Fibroblast of lung (primary cell): ENCODE results near the gene UBA5.

Experiments
- EZH2 ChIP-seq: IDR thresholded peaks from 2 replicates; pipeline ENCODE4 v1.5.1; 2012; ENCODE audit warnings: low read length, control low read depth, mild to moderate bottlenecking; ENCODE audit errors: missing control alignments
- TF ChIP-seq, protein P1 (sequence below), 2 donors: IDR thresholded peaks in 1 of 2; conservative IDR thresholded peaks in 1 of 2; 1 replicate in 1 of 2; 2 replicates in 1 of 2; pipeline ENCODE4 v1.5.1; 2011 to 2012; ENCODE audit warnings: low read length in 2 of 2, control low read depth in 1 of 2, inconsistent platforms in 1 of 2, low read depth in 1 of 2, mild to moderate bottlenecking in 1 of 2

DNA sequence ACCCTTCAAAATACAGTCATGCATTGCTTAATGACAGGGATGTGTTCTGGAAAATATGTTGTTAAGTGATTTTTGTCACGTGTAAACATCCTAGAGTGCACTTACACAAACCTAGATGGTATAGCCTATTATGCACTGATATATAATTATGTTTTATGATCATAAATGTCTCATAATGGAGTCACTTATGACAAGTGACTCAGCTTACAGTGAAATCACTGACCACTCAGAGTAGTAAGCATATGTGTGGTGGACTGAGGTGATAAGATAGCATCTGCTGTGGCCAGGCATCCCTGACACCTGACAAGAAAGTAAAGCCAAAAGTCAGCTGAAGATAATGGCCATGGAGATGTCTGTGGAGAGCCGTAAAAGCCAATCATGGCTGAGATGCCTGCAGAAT, 5.9 kb upstream of the UBA5 start:
- TF ChIP-seq, protein P1, sequence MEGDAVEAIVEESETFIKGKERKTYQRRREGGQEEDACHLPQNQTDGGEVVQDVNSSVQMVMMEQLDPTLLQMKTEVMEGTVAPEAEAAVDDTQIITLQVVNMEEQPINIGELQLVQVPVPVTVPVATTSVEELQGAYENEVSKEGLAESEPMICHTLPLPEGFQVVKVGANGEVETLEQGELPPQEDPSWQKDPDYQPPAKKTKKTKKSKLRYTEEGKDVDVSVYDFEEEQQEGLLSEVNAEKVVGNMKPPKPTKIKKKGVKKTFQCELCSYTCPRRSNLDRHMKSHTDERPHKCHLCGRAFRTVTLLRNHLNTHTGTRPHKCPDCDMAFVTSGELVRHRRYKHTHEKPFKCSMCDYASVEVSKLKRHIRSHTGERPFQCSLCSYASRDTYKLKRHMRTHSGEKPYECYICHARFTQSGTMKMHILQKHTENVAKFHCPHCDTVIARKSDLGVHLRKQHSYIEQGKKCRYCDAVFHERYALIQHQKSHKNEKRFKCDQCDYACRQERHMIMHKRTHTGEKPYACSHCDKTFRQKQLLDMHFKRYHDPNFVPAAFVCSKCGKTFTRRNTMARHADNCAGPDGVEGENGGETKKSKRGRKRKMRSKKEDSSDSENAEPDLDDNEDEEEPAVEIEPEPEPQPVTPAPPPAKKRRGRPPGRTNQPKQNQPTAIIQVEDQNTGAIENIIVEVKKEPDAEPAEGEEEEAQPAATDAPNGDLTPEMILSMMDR (conservative IDR thresholded peaks at IDR 0.05 in 1 of 2, IDR thresholded peaks at IDR 0.05 in 1 of 2; ENCODE audit: low read depth in 1 of 2, low read length in 2 of 2) = no peak
- no peak for TF ChIP-seq EZH2
